GM23248 (cell line): ENCODE data around the gene PRG2. TPM values are rescaled to one million over a fixed set of nuclear protein-coding genes. Genes with fewer than 3 reads are reported as not detected.

Experiments
- DNase-seq: peaks from one replicate; pipeline ENCODE4 v3.0.0-alpha.2; 2015
- H2AFZ ChIP-seq: fragments of 200-600 bp; sonication (generic); 2 replicates; pipeline ENCODE4 v1.6.1; 2016; ENCODE audit warnings: antibody characterized with exemption
- H3F3A ChIP-seq: fragments of 200-600 bp; sonication (generic); 2 replicates; pipeline ENCODE4 v1.6.1; 2016; ENCODE audit warnings: mild to moderate bottlenecking, antibody characterized with exemption, mixed run types; ENCODE audit not compliant: insufficient read depth
- H3K27ac ChIP-seq: fragments of 200-600 bp; sonication (generic); 2 replicates; pipeline ENCODE4 v1.5.1; 2016; ENCODE audit warnings: mild to moderate bottlenecking
- H3K27me3 ChIP-seq: fragments of 200-600 bp; sonication (generic); replicated peaks from 2 replicates; pipeline ENCODE4 v1.6.1; 2016; ENCODE audit warnings: mild to moderate bottlenecking; ENCODE audit not compliant: insufficient read depth
- H3K36me3 ChIP-seq: fragments of 200-600 bp; sonication (generic); 2 replicates; pipeline ENCODE4 v1.6.1; 2016; ENCODE audit warnings: low read depth, mild to moderate bottlenecking
- H3K4me1 ChIP-seq: fragments of 200-600 bp; sonication (generic); 2 replicates; pipeline ENCODE4 v1.6.1; 2016; ENCODE audit warnings: mild to moderate bottlenecking; ENCODE audit not compliant: insufficient read depth
- H3K4me2 ChIP-seq: fragments of 200-600 bp; sonication (generic); one replicate; pipeline ENCODE4 v1.6.1; 2016; ENCODE audit warnings: mild to moderate bottlenecking; ENCODE audit not compliant: unreplicated experiment
- H3K4me3 ChIP-seq: fragments of 200-600 bp; sonication (generic); 2 replicates; pipeline ENCODE4 v1.5.1; 2016; ENCODE audit warnings: mild to moderate bottlenecking
- H3K79me2 ChIP-seq: fragments of 200-600 bp; sonication (generic); 2 replicates; pipeline ENCODE4 v1.6.1; 2016; ENCODE audit warnings: mild to moderate bottlenecking; ENCODE audit not compliant: insufficient read depth
- H3K9ac ChIP-seq: fragments of 200-600 bp; sonication (generic); 2 replicates; pipeline ENCODE4 v1.6.1; 2016; ENCODE audit warnings: mild to moderate bottlenecking
- H3K9me2 ChIP-seq: fragments of 200-600 bp; sonication (generic); 2 replicates; pipeline ENCODE4 v1.6.1; 2016; ENCODE audit warnings: mixed run types, mild to moderate bottlenecking, moderate library complexity; ENCODE audit not compliant: insufficient read depth
- H3K9me3 ChIP-seq: fragments of 200-600 bp; sonication (generic); one replicate; pipeline ENCODE4 v1.6.1; 2017; ENCODE audit warnings: low read depth
- H4K20me1 ChIP-seq: fragments of 200-600 bp; sonication (generic); 2 replicates; pipeline ENCODE4 v1.6.0; 2016; ENCODE audit not compliant: insufficient read depth
- EZH2 ChIP-seq: fragments of 200-600 bp; sonication (generic); IDR thresholded peaks from 2 replicates; pipeline ENCODE4 v1.6.1; 2018; ENCODE audit warnings: antibody characterized with exemption, mild to moderate bottlenecking; ENCODE audit not compliant: insufficient read depth, poor library complexity, severe bottlenecking
- EZH2phosphoT487 ChIP-seq: fragments of 200-600 bp; sonication (generic); IDR thresholded peaks from 2 replicates; pipeline ENCODE4 v1.6.1; 2018; ENCODE audit warnings: antibody characterized with exemption, moderate library complexity, mild to moderate bottlenecking, low read depth; ENCODE audit not compliant: insufficient read depth
- WGBS, 2 experiments: methylation state at CpG; one replicate each; pipeline ENCODE4 v1.1.6; 2015 to 2017; ENCODE audit warnings: low lambda C conversion rate in 2 of 2, low coverage in 1 of 2; ENCODE audit errors: missing lambda C conversion rate in 2 of 2; 5-methylcytosine and 5-hydroxymethylcytosine counted together
- in situ Hi-C: fragments of 300-500 bp; cut with MboI; formaldehyde crosslinking; loops from 2 replicates; pipeline ENCODE4 v1.15.0; 2020
- polyA plus RNA-seq: library from polyadenylated mRNA; unstranded; fragments of >200 nt; fragmentation: Nextera tagmentation; extraction: Ambion mirVana; gene quantifications from 2 replicates; pipeline ENCODE4 v1.2.1, GENCODE V29; 2016
- total RNA-seq: library from RNA; depleted of rRNA; stranded (reverse); fragments of >200 nt; shearing (Covaris generic); gene quantifications from 2 replicates; pipeline ENCODE4 v1.2.3, GENCODE V29; 2014

PRG2 gene
- total and polyA plus RNA-seq, 2 experiments from 2014 or later: 2.2 to 2.8 TPM

DNA sequence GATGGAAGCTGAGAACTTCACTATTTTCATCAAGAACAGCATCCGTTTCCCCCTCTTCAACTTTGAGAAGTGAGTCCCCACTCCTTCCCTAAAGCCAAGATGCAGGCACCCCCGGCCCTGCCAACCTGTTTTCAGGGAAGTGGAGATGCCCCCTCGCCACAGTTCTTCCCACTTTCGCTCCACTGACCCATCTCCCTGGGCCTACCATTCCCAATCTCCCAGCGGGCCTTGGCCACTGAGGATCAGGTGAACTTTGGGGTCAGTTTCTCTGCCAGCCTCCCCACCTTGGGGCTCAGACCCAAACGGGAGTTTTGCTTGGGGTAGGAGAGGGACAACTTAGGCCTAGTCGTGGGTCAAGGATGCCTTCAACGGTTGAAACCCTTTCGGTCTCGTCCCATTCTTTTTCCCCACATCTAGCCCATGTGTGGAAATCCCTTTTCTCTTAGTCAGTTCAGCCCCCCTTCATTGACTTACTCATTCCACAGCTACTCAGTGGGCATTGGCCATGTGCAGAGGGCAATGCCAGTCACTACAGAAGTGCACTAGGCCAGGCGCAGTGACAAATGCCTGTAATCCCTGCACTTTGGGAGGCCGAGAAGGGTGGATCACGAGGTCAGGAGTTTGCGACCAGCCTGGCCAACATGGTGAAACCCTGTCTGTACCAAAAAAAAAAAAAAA is 41.7 kb downstream of the PRG2 start:
- in situ Hi-C loops: no loop called here
- no peak overlapping the region for H3K4me3 ChIP-seq
- H3K9me3 ChIP-seq: no peaks in the 10 kb centered on the region
- 84 to 88% methylated on average over 14 of the region's 14 CpGs for WGBS, 2 experiments
- H4K20me1 ChIP-seq: no peaks in the 10 kb centered on the region
- TF ChIP-seq EZH2phosphoT487: no peak
- no peak for TF ChIP-seq EZH2
- no peaks in the 10 kb centered on the region for H3K27me3 ChIP-seq
- H3F3A ChIP-seq: no peaks in the 10 kb centered on the region
- DNase-seq: peak; percentile 51
- no peak overlapping the region for H3K9ac ChIP-seq
- no peak overlapping the region for H2AFZ ChIP-seq
- H3K36me3 ChIP-seq: no peaks in the 10 kb centered on the region
- H3K4me2 ChIP-seq: no peak overlapping the region
- no peaks in the 10 kb centered on the region for H3K4me1 ChIP-seq
- no peak overlapping the region for H3K27ac ChIP-seq
- H3K9me2 ChIP-seq: no peaks in the 10 kb centered on the region
- H3K79me2 ChIP-seq: no peaks in the 10 kb centered on the region

DNA sequence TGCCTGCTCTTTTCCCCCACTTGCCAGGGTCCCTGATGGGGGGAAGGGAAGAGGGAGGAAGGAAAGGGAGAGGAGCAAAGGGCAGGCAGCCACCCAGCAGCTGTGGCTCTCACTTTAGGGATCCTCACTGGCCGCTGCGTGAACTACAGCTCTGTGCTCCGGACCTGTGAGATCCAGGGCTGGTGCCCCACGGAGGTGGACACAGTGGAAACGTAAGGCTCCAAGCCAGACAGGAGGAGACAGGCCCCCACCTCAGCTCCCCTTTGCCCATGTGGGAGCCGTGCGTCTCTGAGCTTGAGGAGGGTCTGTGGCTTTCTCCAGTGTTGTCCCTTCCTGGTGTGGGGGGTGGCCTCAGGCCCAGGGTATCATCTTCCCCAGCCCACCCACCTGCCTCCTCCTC is 42.4 kb downstream of the PRG2 start:
- Histone ChIP-seq H2AFZ (no peak overlapping the region), H3K79me2 (no peaks in the 10 kb centered on the region), H3F3A (no peaks in the 10 kb centered on the region), H3K4me2 (no peak overlapping the region), H4K20me1 (no peaks in the 10 kb centered on the region), H3K4me1 (no peaks in the 10 kb centered on the region), H3K9me2 (no peaks in the 10 kb centered on the region), H3K9ac (no peak overlapping the region), H3K4me3 (no peak overlapping the region), H3K9me3 (no peaks in the 10 kb centered on the region), H3K27me3 (no peaks in the 10 kb centered on the region), H3K36me3 (no peaks in the 10 kb centered on the region), H3K27ac (no peak overlapping the region)
- DNase-seq: no peak
- no peak for TF ChIP-seq EZH2phosphoT487
- TF ChIP-seq EZH2: no peak
- WGBS, 2 experiments: 87 to 88% methylated on average over 7 of the region's 7 CpGs
- in situ Hi-C loops: no loop called here

DNA sequence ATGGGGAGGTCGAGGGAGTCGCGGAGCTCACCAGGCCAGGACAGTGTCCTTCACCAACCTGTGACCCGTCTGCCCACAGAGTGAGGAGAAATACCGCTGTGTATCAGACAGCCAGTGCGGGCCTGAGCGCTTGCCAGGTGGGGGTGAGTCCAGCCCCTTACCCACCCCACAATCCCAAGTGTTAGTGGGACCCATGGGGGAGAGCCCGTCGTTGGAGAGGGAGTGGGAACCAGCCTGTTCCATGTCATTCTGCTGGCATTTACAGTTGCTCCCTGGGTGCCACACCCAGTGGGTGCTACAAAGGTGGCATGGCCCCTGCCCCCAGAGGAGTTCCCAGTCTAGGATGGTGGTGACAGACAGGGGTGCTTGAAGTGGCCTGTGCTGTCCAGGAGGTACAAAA is 43.1 kb downstream of the PRG2 start:
- DNase-seq: no peak
- Histone ChIP-seq H3K27ac (no peak overlapping the region), H3F3A (no peaks in the 10 kb centered on the region), H4K20me1 (no peaks in the 10 kb centered on the region), H3K36me3 (no peaks in the 10 kb centered on the region), H3K4me1 (no peaks in the 10 kb centered on the region), H3K27me3 (no peaks in the 10 kb centered on the region), H3K9me3 (no peaks in the 10 kb centered on the region), H3K4me2 (no peak overlapping the region), H3K9ac (no peak overlapping the region), H3K79me2 (no peaks in the 10 kb centered on the region), H2AFZ (no peak overlapping the region), H3K4me3 (no peak overlapping the region), H3K9me2 (no peaks in the 10 kb centered on the region)
- WGBS, 2 experiments: 73 to 86% methylated on average over 7 to 9 of the region's 9 CpGs
- in situ Hi-C loops: no loop called here
- no peak for TF ChIP-seq EZH2phosphoT487
- TF ChIP-seq EZH2: no peak

DNA sequence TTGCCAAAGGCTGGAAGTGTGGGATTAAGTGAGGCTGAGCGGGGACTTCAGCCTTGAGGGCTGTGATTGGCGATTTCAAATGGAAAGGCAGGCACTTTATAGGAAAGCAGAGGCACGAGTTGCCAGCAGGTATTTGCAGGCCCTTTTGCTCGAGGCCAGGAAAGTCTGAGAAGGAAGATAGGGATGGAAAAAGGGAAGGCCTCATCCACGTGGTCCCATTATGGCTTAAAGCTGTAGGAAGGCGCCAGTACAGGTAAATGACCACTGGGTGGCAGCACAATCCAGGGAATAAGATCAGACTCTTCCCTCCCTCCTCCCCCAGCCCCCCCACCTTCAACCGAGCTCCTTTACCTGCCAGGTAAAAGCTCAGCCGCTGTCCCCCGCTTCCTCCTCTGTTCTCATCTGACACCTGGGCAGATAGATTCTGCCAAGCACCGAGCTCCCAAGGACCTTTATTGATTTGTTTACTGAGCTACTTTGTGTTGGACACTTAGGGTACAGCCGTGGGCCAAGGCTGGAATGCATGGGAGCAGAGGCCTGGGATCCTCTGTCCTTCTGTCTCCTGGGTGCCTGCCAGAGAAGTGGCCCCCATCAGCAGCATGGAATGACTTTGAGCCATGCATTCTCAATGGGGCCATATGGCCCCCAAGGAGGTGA is 44.8 kb downstream of the PRG2 start:
- DNase-seq: peak; percentile 79

More for the DNA sequence above, 44.8 kb downstream of the PRG2 start:
- H3K27me3 ChIP-seq: no peaks in the 10 kb centered on the region
- H3K4me2 ChIP-seq: no peak overlapping the region
- no peak overlapping the region for H3K27ac ChIP-seq
- peak overlapping the region; percentile 80 for H2AFZ ChIP-seq
- H3K4me1 ChIP-seq: no peaks in the 10 kb centered on the region
- H3F3A ChIP-seq: no peaks in the 10 kb centered on the region
- in situ Hi-C loops: no loop called here
- no peaks in the 10 kb centered on the region for H3K79me2 ChIP-seq
- no peaks in the 10 kb centered on the region for H3K9me2 ChIP-seq
- no peak overlapping the region for H3K4me3 ChIP-seq
- H3K9me3 ChIP-seq: no peaks in the 10 kb centered on the region
- WGBS, 2 experiments: 12 to 16% methylated on average over 11 of the region's 11 CpGs
- H3K36me3 ChIP-seq: no peaks in the 10 kb centered on the region
- no peaks in the 10 kb centered on the region for H4K20me1 ChIP-seq
- peak overlapping the region; percentile 46 for H3K9ac ChIP-seq
- TF ChIP-seq EZH2phosphoT487: no peak
- no peak for TF ChIP-seq EZH2
